Spleen (tissue), 7 donors: ENCODE results near the gene SYK.

Experiments
- CTCF ChIP-seq, 11 experiments: fragments of 200-600 bp in 7 of 11; fragments of 450-650 bp in 4 of 11; sonication (generic) in 4 of 11; IDR thresholded peaks in 8 of 11; conservative IDR thresholded peaks in 3 of 11; 1 replicate in 7 of 11; 2 replicates in 4 of 11; pipeline versions ENCODE4 v1.4.0 to v1.8.0; 2016 to 2021; ENCODE audit warnings: antibody characterized with exemption in 11 of 11, inconsistent platforms in 4 of 11, mild to moderate bottlenecking in 1 of 11
- POLR2A ChIP-seq, 3 donors: fragments of 450-650 bp; IDR thresholded peaks; one replicate each; pipeline ENCODE4 v1.5.1; 2017; ENCODE audit warnings: antibody characterized with exemption in 3 of 3, mild to moderate bottlenecking in 1 of 3
- POLR2AphosphoS5 ChIP-seq, 3 donors: sonication (generic); formaldehyde crosslinking; IDR thresholded peaks; one replicate each; pipeline ENCODE4 v1.5.1; 2017; ENCODE audit warnings: antibody characterized with exemption in 3 of 3
- donor health status: DM: no; HTN: no; CAD: no; lungs with moderate emphysema.
- donor health status: DM: no; HTN: no; CAD: no.
- donor health status: DM: no; HTN: no; CAD: no.

DNA sequence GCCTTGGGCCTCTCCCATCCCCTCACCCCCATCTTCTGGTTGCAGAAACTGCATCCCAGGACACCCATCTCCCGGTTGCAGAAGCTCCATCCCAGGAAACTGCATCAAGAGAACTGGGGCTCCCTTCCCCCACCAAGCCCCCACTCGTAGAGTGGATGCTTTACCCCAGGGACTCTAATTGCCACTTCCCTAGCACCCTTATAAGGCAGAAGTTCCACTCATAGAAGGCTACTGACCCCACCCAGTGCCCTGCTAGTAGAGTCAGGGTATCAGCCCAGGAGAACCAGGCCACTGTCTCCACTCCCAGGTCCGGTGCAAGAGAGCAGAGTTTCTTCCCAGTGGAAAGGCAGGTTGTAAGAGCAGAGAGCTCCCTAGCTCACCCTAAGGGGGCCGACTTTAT is 12.2 kb upstream of the SYK start:
- TF ChIP-seq POLR2AphosphoS5 (IDR thresholded peaks at IDR 0.05) (no peak), POLR2A (IDR thresholded peaks at IDR 0.05) (no peak), CTCF (IDR thresholded peaks at IDR 0.05 in 8 of 11, conservative IDR thresholded peaks at IDR 0.05 in 3 of 11) (no peak)
